GM19463 (cell line): ENCODE data around the gene KCNQ1.

Experiments used
- ATAC-seq: cut with Tn5 transposase; IDR thresholded peaks from one replicate; pipeline ENCODE4 v1.9.1; 2021; ENCODE audit warnings: mild to moderate bottlenecking, moderate library complexity; ENCODE audit not compliant: unreplicated experiment

Gene KCNQ1

GRCh38 chr11:2507945-2508749 lies 63.3 kb downstream of the KCNQ1 start:
- ATAC-seq = no peak

GRCh38 chr11:2508793-2509192 lies 64.0 kb downstream of the KCNQ1 start:
- ATAC-seq = no peak

- no peak for ATAC-seq
Measured at GRCh38 chr11:2509481-2510001, 64.7 kb downstream of the KCNQ1 start.

GRCh38 chr11:2510626-2511402 lies 66.0 kb downstream of the KCNQ1 start:
- ATAC-seq = no peak

GRCh38 chr11:2511421-2512369 lies 66.9 kb downstream of the KCNQ1 start:
- no peak for ATAC-seq

- no peak for ATAC-seq
Measured at GRCh38 chr11:2512431-2513407, 67.9 kb downstream of the KCNQ1 start.

GRCh38 chr11:2513441-2513840 lies 68.6 kb downstream of the KCNQ1 start:
- no peak for ATAC-seq

- ATAC-seq = no peak
Measured at GRCh38 chr11:2515401-2516275, 70.8 kb downstream of the KCNQ1 start.

- ATAC-seq = no peak
Measured at GRCh38 chr11:2516276-2517015, 71.6 kb downstream of the KCNQ1 start.

GRCh38 chr11:2517016-2517385 lies 72.2 kb downstream of the KCNQ1 start:
- ATAC-seq = no peak

- no peak for ATAC-seq
Measured at GRCh38 chr11:2517386-2518064, 72.7 kb downstream of the KCNQ1 start.

GRCh38 chr11:2518111-2518982 lies 73.5 kb downstream of the KCNQ1 start:
- no peak for ATAC-seq

GRCh38 chr11:2518983-2519340 lies 74.2 kb downstream of the KCNQ1 start:
- no peak for ATAC-seq

- no peak for ATAC-seq
Measured at GRCh38 chr11:2519517-2519861, 74.7 kb downstream of the KCNQ1 start.

GRCh38 chr11:2519862-2520735 lies 75.3 kb downstream of the KCNQ1 start:
- no peak for ATAC-seq

GRCh38 chr11:2520736-2521035 lies 75.9 kb downstream of the KCNQ1 start:
- ATAC-seq = no peak
